ENCODE measurements around the gene NRM. TPM values are rescaled to one million over a fixed set of nuclear protein-coding genes. Genes with fewer than 3 reads are reported as not detected.
"Not testable (repeated sequence)": the region's sequence is repeated elsewhere in the genome, so short reads cannot be mapped to it uniquely, and the experiment has no call there.

Gene NRM, protein sequence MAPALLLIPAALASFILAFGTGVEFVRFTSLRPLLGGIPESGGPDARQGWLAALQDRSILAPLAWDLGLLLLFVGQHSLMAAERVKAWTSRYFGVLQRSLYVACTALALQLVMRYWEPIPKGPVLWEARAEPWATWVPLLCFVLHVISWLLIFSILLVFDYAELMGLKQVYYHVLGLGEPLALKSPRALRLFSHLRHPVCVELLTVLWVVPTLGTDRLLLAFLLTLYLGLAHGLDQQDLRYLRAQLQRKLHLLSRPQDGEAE
- 2.9 and 4.5 TPM in 2 replicates for total RNA-seq
- polyA plus RNA-seq (2012), result 19.4 TPM

DNA sequence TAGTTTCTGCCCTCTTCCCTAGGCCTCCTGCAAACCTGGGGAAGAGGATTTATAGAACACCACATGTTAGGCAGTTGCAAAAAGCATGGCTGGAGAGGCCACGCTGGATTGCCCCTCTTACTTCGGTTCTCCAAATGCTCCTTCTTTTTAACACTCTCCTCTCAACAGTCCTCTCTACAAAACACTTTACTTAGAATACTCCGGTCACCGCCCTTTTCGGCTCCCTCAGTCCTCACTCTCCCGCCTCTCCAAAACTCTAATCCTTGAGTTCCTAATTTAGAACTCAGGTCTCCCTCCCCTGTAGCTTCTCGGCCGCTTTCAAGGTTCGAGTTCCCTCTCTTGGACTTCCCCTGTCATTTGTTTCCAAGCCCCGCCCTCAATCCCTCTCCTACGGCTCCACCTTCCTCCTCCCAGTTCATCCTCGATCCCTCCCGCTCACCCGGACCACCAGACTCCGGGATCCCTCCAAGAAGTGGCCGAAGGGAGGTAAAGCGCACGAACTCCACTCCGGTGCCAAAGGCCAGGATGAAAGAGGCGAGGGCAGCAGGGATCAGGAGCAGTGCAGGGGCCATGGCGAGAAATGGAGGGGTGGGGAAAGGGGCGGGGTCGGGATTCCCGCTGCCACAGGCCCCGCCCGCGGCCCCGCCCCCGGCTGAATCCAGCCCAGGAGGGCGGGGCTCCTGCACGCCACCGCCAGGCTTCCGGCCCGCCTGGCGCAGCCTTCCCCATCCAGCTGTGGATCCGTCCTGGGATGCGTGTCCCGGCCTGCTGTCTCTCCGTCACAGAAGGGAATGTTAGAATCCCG lies at the start of gene NRM:
Gene NRM (minus strand): TSS at position 582 of the 805 bp plus-strand sequence. CDS start 10 bp downstream, at position 572.
- peak; percentile 96 for DNase-seq (ENCODE audit: low read depth)

DNA sequence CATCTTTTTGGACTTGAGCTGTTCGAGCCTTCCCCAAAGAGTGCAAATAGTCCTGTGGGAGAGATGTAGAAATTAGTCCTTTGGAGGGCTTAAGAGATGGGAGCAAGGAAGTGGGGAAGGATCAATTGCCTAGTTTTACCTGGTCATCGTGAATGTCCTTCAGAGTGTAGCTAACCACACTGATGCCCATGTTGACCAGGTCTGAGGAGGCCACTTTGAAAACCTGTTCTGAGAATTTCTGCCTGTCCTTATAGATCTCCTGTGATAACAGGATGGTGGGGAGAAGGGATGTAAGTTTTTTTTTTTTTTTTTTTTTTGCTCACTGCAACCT lies 49.7 kb upstream of the NRM start:
- DNase-seq (ENCODE audit: low read depth), result no peak

DNA sequence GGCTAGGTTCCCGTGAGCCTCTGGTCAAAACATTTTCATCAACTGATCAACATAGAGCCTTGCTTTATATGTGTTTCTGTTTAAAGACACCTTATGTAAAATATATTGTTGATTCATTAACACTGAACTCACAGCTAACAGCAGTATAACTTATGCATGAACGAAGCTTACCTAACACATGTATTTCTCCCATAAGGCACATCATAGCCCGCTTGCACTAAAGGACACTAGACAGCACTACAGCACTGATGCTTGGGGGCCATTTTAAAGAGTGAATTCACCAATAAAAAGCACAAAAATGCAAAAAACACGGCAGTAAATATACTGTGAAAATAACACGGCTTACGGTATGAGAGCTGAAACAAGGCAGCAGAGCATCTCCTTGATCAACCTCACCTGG lies 47.7 kb upstream of the NRM start:
- no peak for DNase-seq (ENCODE audit: low read depth)

DNA sequence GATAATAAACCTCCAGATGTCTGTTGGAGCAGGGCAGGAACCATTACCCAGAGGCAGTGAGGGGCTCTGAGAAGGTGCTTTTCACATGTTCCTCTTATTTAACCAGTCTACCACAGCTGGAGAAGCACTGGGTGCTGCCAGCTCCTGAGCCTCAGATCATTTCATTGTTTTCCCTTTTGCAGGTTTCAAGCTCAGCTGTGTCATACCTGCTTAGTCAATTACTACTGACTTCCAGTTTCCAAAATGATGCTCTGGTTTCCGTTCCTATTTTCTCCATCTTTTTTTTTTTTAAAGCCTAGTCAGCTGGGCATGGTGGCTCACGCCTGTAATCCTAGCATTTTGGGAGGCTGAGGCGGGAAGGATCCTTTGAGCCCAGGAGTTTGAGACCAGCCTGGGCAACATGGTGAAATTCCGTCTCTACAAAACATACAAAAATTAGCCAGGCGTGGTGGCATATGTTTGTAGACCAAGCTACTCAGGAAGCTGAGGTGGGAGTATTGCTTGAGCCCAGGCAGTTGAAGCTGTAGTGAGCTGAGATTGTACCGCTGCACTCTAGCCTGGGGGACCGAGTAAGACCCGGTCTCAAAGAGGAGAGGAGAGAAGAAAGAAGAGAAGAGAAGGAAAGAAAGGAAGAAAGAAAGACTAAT lies 45.0 kb upstream of the NRM start:
- DNase-seq (ENCODE audit: low read depth), result no peak

DNA sequence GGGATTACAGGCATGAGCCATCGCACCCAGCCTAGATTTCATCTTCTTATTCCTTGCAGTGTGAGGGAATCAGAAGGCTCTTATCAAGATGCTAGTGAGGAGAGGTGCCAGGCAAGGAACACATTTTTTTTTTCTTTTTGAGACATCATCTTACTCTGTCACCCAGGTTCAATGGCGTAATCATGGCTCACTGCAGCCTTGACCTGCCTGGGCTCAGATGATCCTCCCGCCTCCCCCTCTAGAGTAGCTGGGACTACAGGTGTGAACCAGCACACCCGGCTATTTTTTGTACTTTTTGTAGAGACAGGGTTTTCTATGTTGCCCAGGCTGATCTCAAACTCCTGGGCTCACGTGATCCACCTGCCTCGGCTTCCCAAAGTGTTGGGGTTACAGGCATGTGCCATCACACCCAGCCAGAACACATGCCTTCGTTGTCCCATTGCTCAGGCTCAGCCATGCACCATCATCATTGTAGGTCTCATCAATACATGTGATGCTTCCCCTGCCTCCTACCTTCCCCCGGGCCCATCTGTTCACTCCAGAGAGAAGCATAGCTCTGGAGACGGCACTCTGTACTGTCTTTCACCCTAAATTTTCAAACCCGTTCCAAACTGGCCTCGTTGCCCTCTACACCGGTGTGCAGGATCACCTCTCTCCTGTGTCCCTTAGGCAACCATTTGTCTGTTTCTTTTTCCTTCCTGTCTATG lies 41.6 kb upstream of the NRM start:
- DNase-seq (ENCODE audit: low read depth), result no peak

DNA sequence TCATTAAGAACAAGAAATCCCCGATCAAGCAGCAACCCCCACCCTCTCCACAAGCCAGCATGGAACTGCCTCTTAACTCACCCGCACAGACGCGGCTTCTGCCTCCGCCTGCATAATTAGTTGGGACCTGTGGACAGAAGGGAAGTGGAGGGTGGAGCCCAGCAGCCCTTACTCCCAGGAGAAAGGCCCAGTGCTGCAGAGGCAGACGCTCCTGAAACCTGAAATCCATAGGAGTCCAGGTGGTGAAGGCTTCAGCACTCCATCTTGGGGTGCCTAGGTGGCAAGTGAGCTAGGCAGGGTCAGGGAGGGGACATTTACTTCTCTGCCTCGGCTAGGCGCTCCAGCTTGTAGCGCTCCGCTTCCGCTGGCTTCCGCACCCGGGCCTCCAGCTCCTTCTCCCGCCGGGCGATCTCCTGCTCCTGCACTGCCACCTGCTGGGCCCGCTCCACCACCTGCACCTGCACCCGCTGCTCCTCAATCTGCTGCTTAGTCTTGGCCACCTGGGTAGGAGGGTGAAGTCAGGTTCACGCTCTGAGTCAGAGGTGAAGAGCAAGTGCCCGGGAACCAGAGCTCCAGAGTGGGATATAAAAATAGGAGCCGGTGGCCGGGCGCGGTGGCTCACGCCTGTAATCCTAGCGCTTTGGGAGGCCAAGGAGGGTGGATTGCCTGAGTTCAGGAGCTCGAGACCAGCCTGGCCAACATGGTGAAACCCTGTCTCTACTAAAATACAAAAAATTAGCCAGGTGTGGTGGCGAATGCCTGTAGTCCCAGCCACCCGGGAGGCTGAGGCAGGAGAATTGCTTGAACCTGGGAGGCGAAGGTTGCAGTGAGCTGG lies 40.0 kb upstream of the NRM start:
- DNase-seq (ENCODE audit: low read depth), result no peak

DNA sequence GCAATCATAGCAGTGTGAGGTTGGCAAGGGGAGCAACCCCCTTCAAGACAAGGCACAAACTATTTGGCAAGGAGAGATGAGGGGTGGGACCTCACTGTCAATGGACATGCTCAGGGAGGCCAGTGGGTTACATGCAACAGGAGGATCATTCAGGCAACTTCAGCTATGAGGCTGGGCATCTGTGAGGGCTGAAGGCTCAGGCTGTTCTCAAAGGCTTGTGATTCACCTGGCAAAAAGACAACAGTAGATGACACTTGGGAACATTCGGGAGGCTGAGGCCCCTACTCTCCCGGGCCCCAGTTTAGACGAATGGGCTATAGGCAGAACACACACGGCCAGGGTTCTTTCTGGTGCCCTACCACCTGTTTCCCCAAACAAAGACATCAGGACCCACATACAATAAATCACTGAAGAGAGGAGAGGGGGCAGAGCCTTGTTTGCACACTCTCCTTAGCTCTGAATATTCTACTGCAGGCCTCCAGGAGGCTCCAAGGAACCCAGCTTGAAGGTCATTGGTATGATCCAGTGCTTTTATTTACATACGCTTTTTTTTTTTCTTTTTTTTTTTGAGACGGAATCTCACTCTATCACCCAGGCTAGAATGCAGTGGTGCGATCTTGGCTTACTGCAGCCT lies 37.3 kb upstream of the NRM start:
- no peak for DNase-seq (ENCODE audit: low read depth)

DNA sequence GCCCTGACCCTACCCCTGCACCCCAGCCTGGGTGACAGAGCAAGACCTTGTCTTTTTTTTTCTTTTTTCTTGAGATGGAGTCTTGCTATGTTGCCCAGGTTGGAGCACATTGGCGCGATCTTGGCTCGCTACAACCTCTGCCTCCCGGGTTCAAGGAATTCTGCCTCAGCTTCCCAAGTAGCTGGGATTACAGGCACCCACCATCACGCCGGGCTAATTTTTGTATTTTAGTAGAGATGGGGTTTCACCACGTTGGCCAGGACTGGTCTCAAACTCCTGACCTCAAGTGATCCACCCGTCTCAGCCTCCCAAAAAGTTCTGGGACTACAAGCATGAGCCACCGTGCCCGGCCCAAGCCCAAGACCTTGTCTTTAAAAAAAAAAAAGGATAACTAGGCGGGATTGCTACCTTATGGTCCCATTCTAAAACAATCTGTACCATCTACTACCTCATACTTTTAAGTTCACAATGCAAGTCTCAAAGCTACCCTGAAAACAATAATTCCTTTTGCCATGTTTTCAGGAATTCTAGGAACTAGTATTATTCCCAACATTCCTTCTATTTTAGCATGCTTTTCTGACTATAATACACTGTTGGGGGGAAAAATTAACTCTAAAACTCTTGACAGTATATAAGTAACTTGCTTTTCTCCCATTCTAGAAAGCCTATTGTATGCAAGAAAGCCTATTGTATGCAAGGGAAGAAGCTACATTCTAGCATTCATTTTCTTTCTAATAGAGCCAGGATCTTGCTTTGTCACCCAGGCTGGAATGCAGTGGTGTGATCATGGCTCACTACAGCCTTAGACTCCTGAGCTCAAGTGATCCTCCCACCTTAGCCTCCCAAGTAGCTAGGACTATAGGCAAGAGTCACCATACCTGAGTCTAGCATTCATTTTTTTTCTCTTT lies 36.0 kb upstream of the NRM start:
- DNase-seq (ENCODE audit: low read depth), result no peak

DNA sequence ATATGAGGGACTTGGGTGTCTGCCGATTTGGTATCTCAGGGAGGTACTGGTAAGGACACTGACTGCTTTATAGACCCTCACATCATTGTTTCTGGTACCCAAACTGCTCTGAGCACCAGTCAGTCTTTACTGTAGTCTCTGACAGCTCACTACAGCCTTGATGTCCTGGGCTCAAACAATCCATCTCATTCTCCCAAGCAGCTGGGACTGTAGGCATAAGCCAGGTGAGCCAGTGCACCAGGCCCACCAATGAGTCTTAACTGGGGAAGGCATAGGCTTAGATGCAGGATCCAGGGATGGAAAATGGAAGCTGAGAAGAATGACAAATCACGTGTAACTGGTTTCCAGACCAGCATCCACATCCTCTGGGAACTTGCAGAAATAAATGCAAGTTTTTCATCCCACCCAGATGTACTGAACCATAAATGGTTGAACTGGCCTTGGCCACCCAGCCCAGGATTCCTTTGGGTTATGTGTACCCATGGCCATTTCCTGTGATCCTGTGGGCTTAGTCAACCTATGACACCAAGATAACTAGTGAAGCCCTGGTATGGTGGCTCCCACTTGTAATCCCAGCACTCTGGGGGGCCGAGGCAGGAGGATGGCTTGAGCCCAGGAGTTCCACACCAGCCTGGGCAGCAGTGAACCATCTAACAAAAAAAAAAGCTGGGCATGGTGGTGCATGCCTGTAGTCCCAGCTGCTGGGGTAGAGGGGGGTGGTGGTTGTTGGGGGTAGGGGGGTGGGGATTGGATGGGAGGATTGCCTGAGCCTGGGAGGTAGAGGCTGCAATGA lies 35.1 kb upstream of the NRM start:
- no peak for DNase-seq (ENCODE audit: low read depth)

DNA sequence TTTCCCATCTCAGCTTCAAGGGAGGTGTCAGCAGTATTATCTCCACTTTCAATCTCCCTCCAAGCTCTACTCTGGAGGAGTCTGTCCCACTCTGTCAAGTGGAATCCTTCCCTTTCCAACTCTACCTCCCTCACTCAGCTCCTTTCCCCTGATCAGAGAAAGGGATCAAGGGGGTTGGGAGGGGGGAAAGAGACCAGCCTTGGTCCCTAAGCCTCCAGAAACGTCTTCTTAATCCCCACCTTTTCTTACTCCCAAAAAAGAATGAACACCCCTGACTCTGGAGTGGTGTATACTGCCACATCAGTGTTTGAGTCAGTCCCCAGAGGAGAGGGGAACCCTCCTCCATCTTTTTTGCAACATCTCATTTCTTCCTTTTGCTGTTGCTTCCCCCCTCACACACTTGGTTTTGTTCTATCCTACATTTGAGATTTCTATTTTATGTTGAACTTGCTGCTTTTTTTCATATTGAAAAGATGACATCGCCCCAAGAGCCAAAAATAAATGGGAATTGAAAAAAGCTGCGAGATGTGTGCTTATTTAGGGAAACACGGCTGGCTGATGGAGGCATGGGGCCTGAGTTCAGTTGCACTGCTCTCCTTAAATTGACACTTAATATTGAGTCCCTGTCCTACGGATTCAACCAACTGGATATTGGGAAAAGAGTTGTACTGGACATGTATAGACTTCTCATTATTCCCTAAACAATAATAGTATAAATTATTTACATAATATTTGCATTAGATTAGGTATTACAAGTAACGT lies 34.3 kb upstream of the NRM start:
- DNase-seq (ENCODE audit: low read depth), result no peak

DNA sequence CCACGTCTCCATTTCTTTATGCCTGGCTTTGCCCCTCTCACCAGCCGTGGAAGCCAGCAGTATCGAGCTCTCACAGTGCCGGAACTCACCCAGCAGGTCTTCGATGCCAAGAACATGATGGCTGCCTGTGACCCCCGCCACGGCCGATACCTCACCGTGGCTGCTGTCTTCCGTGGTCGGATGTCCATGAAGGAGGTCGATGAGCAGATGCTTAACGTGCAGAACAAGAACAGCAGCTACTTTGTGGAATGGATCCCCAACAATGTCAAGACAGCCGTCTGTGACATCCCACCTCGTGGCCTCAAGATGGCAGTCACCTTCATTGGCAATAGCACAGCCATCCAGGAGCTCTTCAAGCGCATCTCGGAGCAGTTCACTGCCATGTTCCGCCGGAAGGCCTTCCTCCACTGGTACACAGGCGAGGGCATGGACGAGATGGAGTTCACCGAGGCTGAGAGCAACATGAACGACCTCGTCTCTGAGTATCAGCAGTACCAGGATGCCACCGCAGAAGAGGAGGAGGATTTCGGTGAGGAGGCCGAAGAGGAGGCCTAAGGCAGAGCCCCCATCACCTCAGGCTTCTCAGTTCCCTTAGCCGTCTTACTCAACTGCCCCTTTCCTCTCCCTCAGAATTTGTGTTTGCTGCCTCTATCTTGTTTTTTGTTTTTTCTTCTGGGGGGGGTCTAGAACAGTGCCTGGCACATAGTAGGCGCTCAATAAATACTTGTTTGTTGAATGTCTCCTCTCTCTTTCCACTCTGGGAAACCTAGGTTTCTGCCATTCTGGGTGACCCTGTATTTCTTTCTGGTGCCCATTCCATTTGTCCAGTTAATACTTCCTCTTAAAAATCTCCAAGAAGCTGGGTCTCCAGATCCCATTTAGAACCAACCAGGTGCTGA lies 33.3 kb upstream of the NRM start:
- not testable (repeated sequence) for DNase-seq (ENCODE audit: low read depth)

DNA sequence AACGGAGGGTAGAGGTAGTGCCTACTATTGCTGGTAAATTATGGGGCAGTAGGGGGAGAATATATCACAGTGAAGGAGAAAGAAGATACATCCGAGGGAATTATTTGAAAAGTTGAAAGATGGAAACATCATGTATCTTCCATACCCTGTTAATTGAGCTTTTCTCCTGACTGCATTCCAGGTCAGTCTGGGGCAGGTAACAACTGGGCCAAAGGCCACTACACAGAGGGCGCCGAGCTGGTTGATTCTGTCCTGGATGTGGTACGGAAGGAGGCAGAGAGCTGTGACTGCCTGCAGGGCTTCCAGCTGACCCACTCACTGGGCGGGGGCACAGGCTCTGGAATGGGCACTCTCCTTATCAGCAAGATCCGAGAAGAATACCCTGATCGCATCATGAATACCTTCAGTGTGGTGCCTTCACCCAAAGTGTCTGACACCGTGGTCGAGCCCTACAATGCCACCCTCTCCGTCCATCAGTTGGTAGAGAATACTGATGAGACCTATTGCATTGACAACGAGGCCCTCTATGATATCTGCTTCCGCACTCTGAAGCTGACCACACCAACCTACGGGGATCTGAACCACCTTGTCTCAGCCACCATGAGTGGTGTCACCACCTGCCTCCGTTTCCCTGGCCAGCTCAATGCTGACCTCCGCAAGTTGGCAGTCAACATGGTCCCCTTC lies 32.5 kb upstream of the NRM start:
- not testable (repeated sequence) for DNase-seq (ENCODE audit: low read depth)

DNA sequence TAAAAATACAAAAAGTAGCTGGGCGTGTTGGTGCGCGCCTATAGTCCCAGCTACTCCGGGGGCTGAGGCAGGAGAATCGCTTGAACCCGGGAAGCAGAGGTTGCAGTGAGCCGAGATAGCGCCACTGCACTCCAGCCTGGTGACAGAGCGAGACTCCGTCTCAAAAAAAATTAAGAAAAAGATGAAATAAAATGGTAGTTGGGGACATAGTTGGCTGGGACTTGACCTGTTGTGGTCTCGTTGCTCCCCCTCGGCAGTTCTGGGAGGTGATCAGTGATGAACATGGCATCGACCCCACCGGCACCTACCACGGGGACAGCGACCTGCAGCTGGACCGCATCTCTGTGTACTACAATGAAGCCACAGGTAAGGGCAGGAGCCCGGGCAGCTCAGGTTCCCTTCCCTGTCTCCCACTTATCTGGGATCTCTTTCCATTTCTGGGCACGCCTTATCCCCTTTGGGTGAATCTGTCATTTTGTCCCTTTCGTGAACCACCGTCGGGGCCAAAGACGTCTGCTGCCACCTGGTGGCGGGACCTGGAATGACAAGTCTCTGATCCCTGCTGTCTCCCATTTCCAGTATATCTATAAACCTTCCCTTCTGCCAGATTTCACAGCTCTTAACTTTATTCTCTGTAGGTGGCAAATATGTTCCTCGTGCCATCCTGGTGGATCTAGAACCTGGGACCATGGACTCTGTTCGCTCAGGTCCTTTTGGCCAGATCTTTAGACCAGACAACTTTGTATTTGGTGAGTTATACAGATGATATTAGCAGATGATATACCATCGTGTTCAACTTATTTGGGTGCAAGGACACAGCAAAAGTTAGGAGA lies 31.7 kb upstream of the NRM start:
- DNase-seq (ENCODE audit: low read depth), result peak; percentile 87

DNA sequence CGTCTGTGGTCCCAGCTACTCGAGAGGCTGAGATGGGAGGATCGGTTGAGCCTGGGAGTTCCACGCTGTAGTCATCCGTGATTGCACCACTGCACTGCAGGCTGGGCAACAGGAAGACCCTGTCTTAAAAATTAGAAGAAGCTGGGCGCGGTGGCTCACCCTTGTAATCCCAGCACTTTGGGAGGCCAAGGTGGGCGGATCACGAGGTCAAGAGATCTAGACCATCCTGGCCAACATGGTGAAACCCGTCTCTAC lies 31.2 kb upstream of the NRM start:
- DNase-seq (ENCODE audit: low read depth), result not testable (repeated sequence)
